ENCODE results near the gene RPS15. TPM values are rescaled to one million over a fixed set of nuclear protein-coding genes. Genes with fewer than 3 reads are reported as not detected.

Gene RPS15
- total RNA-seq, 1 experiment from 2014 or later: 1,696 TPM

DNA sequence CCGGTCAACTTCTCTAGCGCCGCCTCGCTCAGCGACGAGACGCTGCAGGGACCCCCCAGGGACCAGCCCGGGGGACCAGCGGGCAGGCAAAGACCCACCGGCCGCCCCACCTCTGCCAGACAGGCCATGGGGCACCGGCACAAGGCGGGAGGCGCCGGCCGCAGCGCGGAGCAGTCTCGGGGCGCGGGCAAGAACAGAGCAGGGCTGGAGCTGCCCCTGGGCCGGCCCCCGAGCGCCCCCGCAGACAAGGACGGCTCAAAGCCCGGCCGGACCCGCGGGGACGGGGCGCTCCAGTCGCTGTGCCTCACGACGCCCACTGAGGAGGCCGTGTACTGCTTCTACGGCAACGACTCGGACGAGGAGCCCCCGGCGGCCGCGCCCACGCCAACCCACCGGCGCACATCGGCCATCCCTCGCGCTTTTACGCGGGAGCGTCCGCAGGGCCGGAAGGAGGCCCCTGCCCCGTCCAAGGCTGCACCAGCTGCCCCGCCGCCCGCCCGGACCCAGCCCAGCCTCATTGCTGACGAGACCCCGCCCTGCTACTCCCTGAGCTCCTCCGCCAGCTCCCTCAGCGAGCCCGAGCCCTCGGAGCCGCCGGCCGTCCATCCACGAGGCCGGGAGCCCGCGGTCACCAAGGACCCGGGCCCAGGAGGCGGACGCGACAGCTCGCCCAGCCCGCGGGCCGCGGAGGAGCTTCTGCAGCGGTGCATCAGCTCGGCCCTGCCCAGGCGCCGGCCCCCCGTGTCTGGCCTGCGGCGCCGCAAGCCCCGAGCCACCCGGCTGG lies 29.5 kb downstream of the RPS15 start:
- intact Hi-C loops (cut with micrococcal nuclease; ENCODE audit: unreplicated experiment): no loop called here

DNA sequence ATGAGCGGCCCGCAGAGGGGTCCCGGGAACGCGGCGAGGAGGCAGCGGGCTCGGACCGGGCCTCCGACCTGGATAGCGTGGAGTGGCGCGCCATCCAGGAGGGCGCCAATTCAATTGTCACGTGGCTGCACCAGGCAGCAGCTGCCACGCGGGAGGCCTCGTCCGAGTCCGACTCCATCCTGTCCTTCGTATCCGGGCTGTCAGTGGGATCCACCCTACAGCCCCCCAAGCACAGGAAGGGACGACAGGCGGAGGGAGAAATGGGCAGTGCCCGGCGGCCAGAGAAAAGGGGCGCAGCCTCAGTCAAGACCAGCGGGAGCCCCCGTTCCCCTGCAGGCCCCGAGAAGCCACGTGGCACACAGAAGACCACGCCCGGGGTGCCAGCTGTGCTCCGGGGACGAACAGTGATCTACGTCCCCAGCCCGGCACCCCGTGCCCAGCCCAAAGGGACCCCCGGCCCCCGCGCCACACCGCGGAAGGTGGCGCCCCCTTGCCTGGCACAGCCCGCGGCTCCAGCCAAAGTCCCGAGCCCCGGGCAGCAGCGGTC lies 30.2 kb downstream of the RPS15 start:
- Histone ChIP-seq H3K27ac (ENCODE audit: low read depth, low read length, poor library complexity, severe bottlenecking) (no peak overlapping the region), H3K9me3 (ENCODE audit: low read depth, low read length, poor library complexity, severe bottlenecking) (no peaks in the 10 kb centered on the region), H3K36me3 (ENCODE audit: insufficient read depth, low read length, poor library complexity, severe bottlenecking) (no peaks in the 10 kb centered on the region), H3K4me3 (ENCODE audit: low read depth, low read length, poor library complexity, severe bottlenecking) (no peak overlapping the region), H3K27me3 (replicated peaks; ENCODE audit: insufficient read depth, low read depth, low read length, poor library complexity) (peaks cover 65% of the 10 kb centered on the region), H3K4me1 (ENCODE audit: insufficient read depth, low read length, poor library complexity, severe bottlenecking) (peaks cover 24% of the 10 kb centered on the region)
- intact Hi-C loops (cut with micrococcal nuclease; ENCODE audit: unreplicated experiment): no loop called here
- DNase-seq (ENCODE audit: low spot score): no peak
- TF ChIP-seq, protein P1, sequence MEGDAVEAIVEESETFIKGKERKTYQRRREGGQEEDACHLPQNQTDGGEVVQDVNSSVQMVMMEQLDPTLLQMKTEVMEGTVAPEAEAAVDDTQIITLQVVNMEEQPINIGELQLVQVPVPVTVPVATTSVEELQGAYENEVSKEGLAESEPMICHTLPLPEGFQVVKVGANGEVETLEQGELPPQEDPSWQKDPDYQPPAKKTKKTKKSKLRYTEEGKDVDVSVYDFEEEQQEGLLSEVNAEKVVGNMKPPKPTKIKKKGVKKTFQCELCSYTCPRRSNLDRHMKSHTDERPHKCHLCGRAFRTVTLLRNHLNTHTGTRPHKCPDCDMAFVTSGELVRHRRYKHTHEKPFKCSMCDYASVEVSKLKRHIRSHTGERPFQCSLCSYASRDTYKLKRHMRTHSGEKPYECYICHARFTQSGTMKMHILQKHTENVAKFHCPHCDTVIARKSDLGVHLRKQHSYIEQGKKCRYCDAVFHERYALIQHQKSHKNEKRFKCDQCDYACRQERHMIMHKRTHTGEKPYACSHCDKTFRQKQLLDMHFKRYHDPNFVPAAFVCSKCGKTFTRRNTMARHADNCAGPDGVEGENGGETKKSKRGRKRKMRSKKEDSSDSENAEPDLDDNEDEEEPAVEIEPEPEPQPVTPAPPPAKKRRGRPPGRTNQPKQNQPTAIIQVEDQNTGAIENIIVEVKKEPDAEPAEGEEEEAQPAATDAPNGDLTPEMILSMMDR (conservative IDR thresholded peaks at IDR 0.05; ENCODE audit: low read depth, low read length): no peak
- TF ChIP-seq EZH2 (IDR thresholded peaks at IDR 0.05; ENCODE audit: borderline replicate concordance, low read depth, low read length, poor library complexity, severe bottlenecking): peak; percentile 72
- POLR2A ChIA-PET (ENCODE audit: low non-redundant PET): no interaction called here
- CTCF ChIA-PET: no interaction called here
- no TSS peak for BruUV-seq (replicated peaks)

More for the DNA sequence above, 29.5 kb downstream of the RPS15 start:
- no peak for DNase-seq (ENCODE audit: low spot score)
- TF ChIP-seq EZH2 (IDR thresholded peaks at IDR 0.05; ENCODE audit: borderline replicate concordance, low read depth, low read length, poor library complexity, severe bottlenecking): peak; percentile 71
- TF ChIP-seq, protein P1 (conservative IDR thresholded peaks at IDR 0.05; ENCODE audit: low read depth, low read length): no peak
- Histone ChIP-seq H3K4me1 (ENCODE audit: insufficient read depth, low read length, poor library complexity, severe bottlenecking) (peaks cover 24% of the 10 kb centered on the region), H3K36me3 (ENCODE audit: insufficient read depth, low read length, poor library complexity, severe bottlenecking) (no peaks in the 10 kb centered on the region), H3K27ac (ENCODE audit: low read depth, low read length, poor library complexity, severe bottlenecking) (no peak overlapping the region), H3K4me3 (ENCODE audit: low read depth, low read length, poor library complexity, severe bottlenecking) (no peak overlapping the region), H3K9me3 (ENCODE audit: low read depth, low read length, poor library complexity, severe bottlenecking) (no peaks in the 10 kb centered on the region), H3K27me3 (replicated peaks; ENCODE audit: insufficient read depth, low read depth, low read length, poor library complexity) (peaks cover 65% of the 10 kb centered on the region)
- no TSS peak for BruUV-seq (replicated peaks)
- CTCF ChIA-PET: no interaction called here
- POLR2A ChIA-PET (ENCODE audit: low non-redundant PET): no interaction called here

DNA sequence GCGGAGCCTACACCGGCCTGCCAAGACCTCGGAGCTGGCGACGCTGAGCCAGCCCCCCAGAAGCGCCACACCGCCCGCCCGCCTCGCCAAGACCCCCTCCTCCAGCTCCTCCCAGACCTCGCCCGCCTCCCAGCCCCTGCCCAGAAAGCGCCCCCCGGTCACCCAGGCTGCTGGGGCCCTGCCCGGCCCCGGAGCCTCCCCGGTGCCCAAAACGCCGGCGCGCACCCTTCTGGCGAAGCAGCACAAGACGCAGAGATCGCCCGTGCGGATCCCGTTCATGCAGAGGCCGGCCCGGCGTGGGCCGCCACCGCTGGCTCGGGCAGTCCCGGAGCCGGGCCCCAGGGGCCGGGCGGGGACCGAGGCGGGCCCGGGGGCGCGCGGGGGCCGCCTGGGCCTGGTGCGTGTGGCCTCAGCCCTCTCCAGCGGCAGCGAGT lies 30.6 kb downstream of the RPS15 start:
- Histone ChIP-seq H3K9me3 (ENCODE audit: low read depth, low read length, poor library complexity, severe bottlenecking) (no peaks in the 10 kb centered on the region), H3K27me3 (replicated peaks; ENCODE audit: insufficient read depth, low read depth, low read length, poor library complexity) (peaks cover 65% of the 10 kb centered on the region), H3K36me3 (ENCODE audit: insufficient read depth, low read length, poor library complexity, severe bottlenecking) (no peaks in the 10 kb centered on the region), H3K4me1 (ENCODE audit: insufficient read depth, low read length, poor library complexity, severe bottlenecking) (peaks cover 24% of the 10 kb centered on the region), H3K27ac (ENCODE audit: low read depth, low read length, poor library complexity, severe bottlenecking) (no peak overlapping the region), H3K4me3 (ENCODE audit: low read depth, low read length, poor library complexity, severe bottlenecking) (no peak overlapping the region)
- DNase-seq (ENCODE audit: low spot score): peak; percentile 65
- intact Hi-C loops (cut with micrococcal nuclease; ENCODE audit: unreplicated experiment): no loop called here
- BruUV-seq (replicated peaks): no TSS peak
- ChIA-PET POLR2A (ENCODE audit: low non-redundant PET) (interaction anchor here (0.6 kb wide), 1 partner anchor 15 kb away, joined by 3 read pairs; no protein-coding TSS in a partner anchor), CTCF (no interaction called here)
- TF ChIP-seq EZH2 (IDR thresholded peaks at IDR 0.05; ENCODE audit: borderline replicate concordance, low read depth, low read length, poor library complexity, severe bottlenecking): peak; percentile 55
- TF ChIP-seq, protein P1 (conservative IDR thresholded peaks at IDR 0.05; ENCODE audit: low read depth, low read length): 0 out of 2 replicates have a peak, but pooled peaks have one; percentile 25
